Vagina (tissue), 2 donors: ENCODE data around the gene ZNF281. TPM values are rescaled to one million over a fixed set of nuclear protein-coding genes. Genes with fewer than 3 reads are reported as not detected.
"Not testable (repeated sequence)": the region's sequence is repeated elsewhere in the genome, so short reads cannot be mapped to it uniquely, and the experiment has no call there.

ENCODE experiments used
- DNase-seq, 2 donors: peaks; one replicate each; pipeline ENCODE4 v3.0.0-alpha.2; 2017; ENCODE audit errors: extremely low spot score in 2 of 2
- H3K27ac ChIP-seq: fragments of 200-600 bp; sonication (generic); one replicate; pipeline ENCODE4 v1.5.1; 2019
- H3K27me3 ChIP-seq: fragments of 200-600 bp; sonication (generic); one replicate; pipeline ENCODE4 v1.5.1; 2019
- H3K36me3 ChIP-seq, 2 donors: fragments of 200-600 bp; sonication (generic); one replicate each; pipeline ENCODE4 v1.5.1; 2017 to 2019
- H3K4me1 ChIP-seq: fragments of 200-600 bp; sonication (generic); one replicate; pipeline ENCODE4 v1.5.1; 2019
- H3K4me3 ChIP-seq, 2 donors: fragments of 200-600 bp; sonication (generic); 1 replicate in 1 of 2; 2 replicates in 1 of 2; pipeline ENCODE4 v1.5.1; 2016 to 2019
- H3K9me3 ChIP-seq: fragments of 200-600 bp; sonication (generic); one replicate; pipeline ENCODE4 v1.5.1; 2019
- CTCF ChIP-seq, 3 experiments: fragments of 450-650 bp in 2 of 3; fragments of 200-600 bp in 1 of 3; sonication (generic) in 1 of 3; IDR thresholded peaks; one replicate each; pipeline ENCODE4 v1.5.1; 2017 to 2019; ENCODE audit warnings: antibody characterized with exemption in 3 of 3, mild to moderate bottlenecking in 2 of 3, moderate library complexity in 2 of 3
- POLR2A ChIP-seq, 2 donors: fragments of 450-650 bp; IDR thresholded peaks; one replicate each; pipeline ENCODE4 v1.6.1; 2017; ENCODE audit warnings: antibody characterized with exemption in 2 of 2, mild to moderate bottlenecking in 2 of 2, moderate library complexity in 2 of 2
- POLR2AphosphoS5 ChIP-seq, 2 donors: sonication (generic); formaldehyde crosslinking; IDR thresholded peaks; one replicate each; pipeline ENCODE4 v1.9.0; 2017; ENCODE audit warnings: antibody characterized with exemption in 2 of 2, mild to moderate bottlenecking in 2 of 2, low read depth in 1 of 2; ENCODE audit not compliant: insufficient read depth in 1 of 2
- intact Hi-C: fragments of 100-400 bp; cut with DNase I; formaldehyde crosslinking; loops from one replicate; pipeline ENCODE4 v1.15.1; 2023
- total RNA-seq: library from RNA; depleted of rRNA; stranded (reverse); fragments of >200 nt; gene quantifications from one replicate; pipeline ENCODE4 v1.2.3, GENCODE V29; 2016

ZNF281 gene
- total RNA-seq, 1 donor from 2014 or later = 8.8 TPM

GRCh38 chr1:200362421-200362820 lies 47.4 kb downstream of the ZNF281 start:
- no peak for DNase-seq
- TF ChIP-seq POLR2A (IDR thresholded peaks at IDR 0.05) (no peak), POLR2AphosphoS5 (IDR thresholded peaks at IDR 0.05; ENCODE audit: insufficient read depth in 1 of 2, low read depth in 1 of 2) (no peak), CTCF (IDR thresholded peaks at IDR 0.05) (no peak)
- H3K4me3 ChIP-seq = no peak overlapping the region
- H3K27me3 ChIP-seq = no peaks in the 10 kb centered on the region
- no peak overlapping the region for H3K27ac ChIP-seq
- H3K36me3 ChIP-seq = no peaks in the 10 kb centered on the region
- H3K9me3 ChIP-seq = no peaks in the 10 kb centered on the region
- intact Hi-C loops = no loop called here
- H3K4me1 ChIP-seq = no peaks in the 10 kb centered on the region

- no peak overlapping the region for H3K27ac ChIP-seq
- no peaks in the 10 kb centered on the region for H3K4me1 ChIP-seq
- TF ChIP-seq CTCF (IDR thresholded peaks at IDR 0.05) = no peak
- no peak for TF ChIP-seq POLR2AphosphoS5 (IDR thresholded peaks at IDR 0.05; ENCODE audit: insufficient read depth in 1 of 2, low read depth in 1 of 2)
- TF ChIP-seq POLR2A (IDR thresholded peaks at IDR 0.05) = no peak
- no peak overlapping the region for H3K4me3 ChIP-seq
- intact Hi-C loops = no loop called here
- no peaks in the 10 kb centered on the region for H3K36me3 ChIP-seq
- no peak for DNase-seq
- H3K9me3 ChIP-seq = no peaks in the 10 kb centered on the region
- H3K27me3 ChIP-seq = no peaks in the 10 kb centered on the region
Measured at GRCh38 chr1:200359610-200360163, 50.1 kb downstream of the ZNF281 start.

- H3K36me3 ChIP-seq, intact Hi-C loops, H3K27me3 ChIP-seq, H3K4me1 ChIP-seq, DNase-seq, H3K4me3 ChIP-seq, H3K27ac ChIP-seq, H3K9me3 ChIP-seq: not testable (repeated sequence)
Measured at GRCh38 chr1:200357925-200358324, 51.9 kb downstream of the ZNF281 start.

- DNase-seq = no peak
- Histone ChIP-seq H3K36me3 (no peaks in the 10 kb centered on the region), H3K27me3 (no peaks in the 10 kb centered on the region), H3K4me1 (no peaks in the 10 kb centered on the region), H3K4me3 (no peak overlapping the region), H3K9me3 (no peaks in the 10 kb centered on the region), H3K27ac (no peak overlapping the region)
- intact Hi-C loops = no loop called here
- TF ChIP-seq POLR2AphosphoS5 (IDR thresholded peaks at IDR 0.05; ENCODE audit: insufficient read depth in 1 of 2, low read depth in 1 of 2) (no peak), POLR2A (IDR thresholded peaks at IDR 0.05) (no peak), CTCF (IDR thresholded peaks at IDR 0.05) (no peak)
Measured at GRCh38 chr1:200355801-200356200, 54.0 kb downstream of the ZNF281 start.

Other genes with a start within 250 kb of the ZNF281 start
- gene KIF14, start 210.7 kb upstream of the ZNF281 start, total RNA-seq = 0.74 TPM